IPS DF 6.9 (cell line): ENCODE measurements around the gene GLT6D1.
"Not testable (repeated sequence)": the region's sequence is repeated elsewhere in the genome, so short reads cannot be mapped to it uniquely, and the experiment has no call there.

Source experiments
- DNase-seq: peaks from one replicate; pipeline ENCODE4 v3.0.0-alpha.2; 2013; ENCODE audit warnings: low read depth, low spot score
- H3K27ac ChIP-seq: one replicate; pipeline ENCODE4 v1.5.1; 2013; ENCODE audit warnings: low read length, control low read depth
- H3K27me3 ChIP-seq: 2 replicates; pipeline ENCODE4 v1.6.1; 2013; ENCODE audit warnings: mild to moderate bottlenecking, low read length; ENCODE audit not compliant: control insufficient read depth, insufficient read depth
- H3K36me3 ChIP-seq: 2 replicates; pipeline ENCODE4 v1.6.1; 2013; ENCODE audit warnings: low read length; ENCODE audit not compliant: control insufficient read depth, insufficient read depth
- H3K4me1 ChIP-seq: 2 replicates; pipeline ENCODE4 v1.6.1; 2013; ENCODE audit warnings: low read length; ENCODE audit not compliant: control insufficient read depth, insufficient read depth
- H3K4me3 ChIP-seq: 2 replicates; pipeline ENCODE4 v1.5.1; 2013; ENCODE audit warnings: mild to moderate bottlenecking, low read length
- H3K9me3 ChIP-seq: 2 replicates; pipeline ENCODE4 v1.6.1; 2013; ENCODE audit warnings: low read length, inconsistent platforms; ENCODE audit not compliant: control insufficient read depth, insufficient read depth
- WGBS: extraction: QIAGEN DNeasy Blood & Tissue Kit; methylation state at CpG from one replicate; pipeline ENCODE4 v1.1.7; 2013; ENCODE audit warnings: mixed read lengths, missing lambda C conversion rate; ENCODE audit not compliant: insufficient read length, insufficient coverage; 5-methylcytosine and 5-hydroxymethylcytosine counted together

GLT6D1 gene

GRCh38 chr9:135674977-135675376, 35.6 kb upstream of the GLT6D1 start:
- Histone ChIP-seq H3K4me1 (peaks cover 4% of the 10 kb centered on the region; the same call in 1 of the 2 replicates), H3K9me3 (no peaks in the 10 kb centered on the region), H3K27me3 (no peaks in the 10 kb centered on the region), H3K36me3 (no peaks in the 10 kb centered on the region), H3K4me3 (no peak overlapping the region), H3K27ac (no peak overlapping the region)
- no CpG with 5 or more reads among the region's 10 CpGs for WGBS
- DNase-seq = no peak

GRCh38 chr9:135673941-135674340, 34.6 kb upstream of the GLT6D1 start:
- Histone ChIP-seq H3K4me1 (peaks cover 3% of the 10 kb centered on the region; the same call in 1 of the 2 replicates), H3K4me3 (no peak overlapping the region), H3K36me3 (no peaks in the 10 kb centered on the region), H3K27ac (no peak overlapping the region), H3K9me3 (no peaks in the 10 kb centered on the region), H3K27me3 (no peaks in the 10 kb centered on the region)
- WGBS = no CpG with 5 or more reads among the region's 8 CpGs
- DNase-seq = no peak

DNA sequence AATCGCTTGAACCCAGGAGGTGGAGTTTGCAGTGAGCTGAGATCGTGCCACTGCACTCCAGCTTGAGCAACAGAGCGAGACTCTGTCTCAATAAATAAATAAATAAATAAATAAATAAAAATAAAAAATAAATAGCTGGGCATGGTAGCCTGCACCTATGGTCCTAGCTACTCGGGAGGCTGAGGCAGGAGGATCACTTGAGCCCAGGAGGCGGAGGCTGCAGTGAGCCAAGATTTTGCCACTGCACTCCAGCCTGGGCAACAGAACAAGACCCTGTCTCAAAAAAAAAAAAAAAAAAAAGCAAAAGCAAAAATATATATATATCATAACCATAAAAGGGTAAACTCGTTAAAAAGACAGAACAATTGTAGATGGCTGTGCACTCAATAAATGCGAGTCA, 33.4 kb upstream of the GLT6D1 start:
- not testable (repeated sequence) for H3K4me1 ChIP-seq, H3K27me3 ChIP-seq, H3K36me3 ChIP-seq, H3K9me3 ChIP-seq, H3K4me3 ChIP-seq, H3K27ac ChIP-seq, DNase-seq
- no CpG with 5 or more reads among the region's 7 CpGs for whole genome bisulfite sequencing

DNA sequence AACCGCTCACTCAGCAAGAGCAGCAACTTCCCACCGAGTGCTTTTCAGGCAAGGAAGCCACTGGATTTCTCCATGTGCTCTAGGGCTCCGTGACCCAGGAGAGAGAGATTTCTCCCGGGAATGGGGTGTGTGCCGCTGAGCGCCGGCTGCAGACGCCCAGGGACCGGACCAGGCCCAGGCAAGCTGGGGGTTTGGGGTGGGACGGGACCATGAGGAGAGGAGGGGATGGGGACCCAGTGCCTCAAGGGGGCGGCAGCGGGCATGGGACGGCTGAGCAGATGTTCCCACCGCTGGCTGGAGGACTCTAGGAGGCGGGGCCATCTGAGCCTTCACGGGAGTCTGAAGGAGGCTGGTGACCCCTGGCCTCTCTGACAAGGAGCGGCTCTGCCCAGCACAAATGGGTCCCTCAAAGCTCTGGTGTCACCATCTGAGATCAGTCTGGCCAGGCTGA, 32.3 kb upstream of the GLT6D1 start:
- H3K4me1 ChIP-seq = peaks cover 3% of the 10 kb centered on the region; the same call in 1 of the 2 replicates
- H3K9me3 ChIP-seq = no peaks in the 10 kb centered on the region
- no peak overlapping the region for H3K27ac ChIP-seq
- no peak overlapping the region for H3K4me3 ChIP-seq
- DNase-seq = peak; percentile 39
- no CpG with 5 or more reads among the region's 17 CpGs for WGBS
- no peaks in the 10 kb centered on the region for H3K36me3 ChIP-seq
- H3K27me3 ChIP-seq = no peaks in the 10 kb centered on the region

GRCh38 chr9:135670721-135671590, 31.6 kb upstream of the GLT6D1 start:
- no peaks in the 10 kb centered on the region for H3K9me3 ChIP-seq
- H3K27ac ChIP-seq = no peak overlapping the region
- WGBS = no CpG with 5 or more reads among the region's 41 CpGs
- H3K27me3 ChIP-seq = no peaks in the 10 kb centered on the region
- no peaks in the 10 kb centered on the region for H3K36me3 ChIP-seq
- no peak for DNase-seq
- H3K4me3 ChIP-seq = no peak overlapping the region
- peaks cover 3% of the 10 kb centered on the region; the same call in 1 of the 2 replicates for H3K4me1 ChIP-seq

DNA sequence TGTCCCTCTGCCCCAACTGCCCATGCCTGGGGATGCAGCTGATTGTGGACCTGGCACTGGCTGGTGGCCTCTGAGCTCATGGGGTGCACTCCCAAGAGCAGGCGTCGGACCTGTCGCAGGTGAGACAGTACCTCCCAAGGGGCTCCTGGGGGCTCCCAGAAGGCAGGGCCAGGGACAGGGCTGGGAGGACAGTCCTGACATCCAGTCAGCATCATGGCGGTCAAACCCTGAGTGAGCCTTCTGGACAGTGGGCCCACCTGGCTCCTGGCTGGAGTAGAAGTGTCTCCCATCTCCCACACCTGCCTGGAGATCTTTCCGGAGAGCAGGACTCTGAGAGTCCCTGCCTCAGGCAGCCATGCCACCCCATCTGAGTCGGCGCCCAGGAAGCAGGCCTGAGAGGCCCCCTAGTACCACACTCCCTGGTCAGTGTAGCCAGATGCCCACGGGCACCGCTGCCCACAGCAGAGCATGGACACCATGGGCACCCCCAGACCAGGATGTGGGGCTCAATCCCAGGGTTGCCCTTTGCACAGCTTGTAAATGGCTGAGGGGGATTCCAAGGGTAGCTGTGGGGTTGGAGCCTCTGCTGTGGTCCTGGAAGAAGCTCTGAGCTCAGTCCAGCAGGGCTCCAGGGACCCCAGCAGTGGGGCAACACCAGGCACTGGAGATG, 30.4 kb upstream of the GLT6D1 start:
- H3K9me3 ChIP-seq = no peaks in the 10 kb centered on the region
- H3K27me3 ChIP-seq = no peaks in the 10 kb centered on the region
- no peak overlapping the region for H3K27ac ChIP-seq
- no peak overlapping the region for H3K4me3 ChIP-seq
- no peak for DNase-seq
- peaks cover 3% of the 10 kb centered on the region; the same call in 1 of the 2 replicates for H3K4me1 ChIP-seq
- H3K36me3 ChIP-seq = no peaks in the 10 kb centered on the region
- no CpG with 5 or more reads among the region's 9 CpGs for WGBS

DNA sequence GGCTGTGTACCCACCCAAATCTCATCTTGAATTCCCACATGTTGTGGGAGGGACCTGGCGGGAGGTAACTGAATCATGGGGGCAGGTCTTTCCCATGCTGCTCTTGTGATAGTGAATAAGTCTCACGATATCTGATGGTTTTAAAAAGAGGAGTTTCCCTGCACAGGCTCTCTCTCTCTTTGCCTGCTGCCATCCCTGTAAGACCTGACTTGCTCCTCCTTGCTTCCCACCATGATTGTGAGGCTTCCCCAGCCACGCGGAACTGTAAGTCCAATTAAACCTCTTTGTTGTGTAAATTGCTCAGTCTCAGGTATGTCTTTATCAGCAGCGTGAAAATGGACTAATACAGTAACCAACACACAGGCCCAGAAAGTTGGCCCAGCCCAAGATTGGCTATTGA, 29.7 kb upstream of the GLT6D1 start:
- WGBS = no CpG with 5 or more reads among the region's 5 CpGs
- not testable (repeated sequence) for H3K27me3 ChIP-seq, H3K27ac ChIP-seq, DNase-seq, H3K36me3 ChIP-seq, H3K4me1 ChIP-seq, H3K9me3 ChIP-seq, H3K4me3 ChIP-seq

- DNase-seq = no peak
- Histone ChIP-seq H3K27me3 (no peaks in the 10 kb centered on the region), H3K9me3 (no peaks in the 10 kb centered on the region), H3K4me1 (peaks cover 6% of the 10 kb centered on the region; the same call in 1 of the 2 replicates), H3K4me3 (no peak overlapping the region), H3K27ac (no peak overlapping the region), H3K36me3 (no peaks in the 10 kb centered on the region)
- WGBS = no CpG with 5 or more reads among the region's 9 CpGs
Measured at GRCh38 chr9:135667463-135668001, 28.2 kb upstream of the GLT6D1 start.

- Histone ChIP-seq H3K27me3 (no peaks in the 10 kb centered on the region), H3K4me3 (no peak overlapping the region), H3K4me1 (peaks cover 3% of the 10 kb centered on the region; the same call in 1 of the 2 replicates), H3K27ac (no peak overlapping the region), H3K9me3 (no peaks in the 10 kb centered on the region), H3K36me3 (no peaks in the 10 kb centered on the region)
- no peak for DNase-seq
- no CpG with 5 or more reads among the region's 29 CpGs for WGBS
Measured at GRCh38 chr9:135666534-135667462, 27.5 kb upstream of the GLT6D1 start.

DNA sequence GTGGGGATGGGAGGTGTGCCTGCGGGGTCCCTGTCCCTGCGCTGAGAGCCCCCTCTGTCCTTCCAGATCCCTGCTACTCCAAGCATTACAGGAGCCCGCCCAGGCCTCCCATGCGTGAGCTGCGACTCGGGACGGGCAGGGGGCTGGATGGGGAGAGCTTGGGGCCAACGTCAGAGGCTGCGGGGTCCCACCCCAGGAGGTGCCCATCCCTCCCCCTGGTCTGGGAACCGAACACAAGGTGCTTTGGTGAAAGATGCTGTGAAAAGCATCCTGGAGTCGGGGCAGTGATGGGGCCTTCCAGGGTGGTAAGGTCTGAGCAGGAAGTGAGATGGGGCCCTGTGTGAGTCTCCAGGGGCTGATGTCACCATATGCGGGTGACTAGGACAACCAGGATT, 26.5 kb upstream of the GLT6D1 start:
- H3K4me1 ChIP-seq = peaks cover 3% of the 10 kb centered on the region; the same call in 1 of the 2 replicates
- DNase-seq = no peak
- no CpG with 5 or more reads among the region's 12 CpGs for WGBS

More for the DNA sequence above, 26.5 kb upstream of the GLT6D1 start:
- Histone ChIP-seq H3K36me3 (no peaks in the 10 kb centered on the region), H3K27ac (no peak overlapping the region), H3K27me3 (no peaks in the 10 kb centered on the region), H3K9me3 (no peaks in the 10 kb centered on the region), H3K4me3 (no peak overlapping the region)
